Stimulated activated CD8-positive, alpha-beta memory T cell treated with anti-CD3 and anti-CD28 coated beads, Interleukin-15, amount 100 ng/mL, for 1 hour (primary cell): ENCODE results near the gene CACNG4.

ENCODE experiments used
- DNase-seq: peaks from one replicate; pipeline ENCODE4 v3.0.0-alpha.2; 2020; ENCODE audit warnings: low read depth

Gene CACNG4

GRCh38 chr17:66944351-66945146 is 20.0 kb upstream of the CACNG4 start:
- DNase-seq: no peak

- DNase-seq: no peak
Measured at GRCh38 chr17:66945147-66945835, 19.2 kb upstream of the CACNG4 start.

GRCh38 chr17:66946251-66946650 is 18.3 kb upstream of the CACNG4 start:
- DNase-seq: no peak

GRCh38 chr17:66947311-66947710 is 17.2 kb upstream of the CACNG4 start:
- DNase-seq: no peak

- DNase-seq: no peak
Measured at GRCh38 chr17:66948061-66948750, 16.3 kb upstream of the CACNG4 start.

GRCh38 chr17:66949501-66949900 is 15.0 kb upstream of the CACNG4 start:
- DNase-seq: no peak

- no peak for DNase-seq
Measured at GRCh38 chr17:66950325-66950724, 14.2 kb upstream of the CACNG4 start.

GRCh38 chr17:66950886-66951604 is 13.5 kb upstream of the CACNG4 start:
- DNase-seq: no peak

GRCh38 chr17:66951605-66951953 is 12.9 kb upstream of the CACNG4 start:
- no peak for DNase-seq

- no peak for DNase-seq
Measured at GRCh38 chr17:66952031-66952524, 12.4 kb upstream of the CACNG4 start.

- DNase-seq: no peak
Measured at GRCh38 chr17:66952681-66953629, 11.6 kb upstream of the CACNG4 start.

GRCh38 chr17:66953630-66954020 is 10.9 kb upstream of the CACNG4 start:
- DNase-seq: no peak

GRCh38 chr17:66954632-66955031 is 9.9 kb upstream of the CACNG4 start:
- no peak for DNase-seq

- DNase-seq: no peak
Measured at GRCh38 chr17:66955821-66956220, 8.7 kb upstream of the CACNG4 start.

- DNase-seq: no peak
Measured at GRCh38 chr17:66956941-66957340, 7.6 kb upstream of the CACNG4 start.

- DNase-seq: no peak
Measured at GRCh38 chr17:66957343-66957742, 7.2 kb upstream of the CACNG4 start.

- no peak for DNase-seq
Measured at GRCh38 chr17:66957951-66958579, 6.4 kb upstream of the CACNG4 start.

GRCh38 chr17:66959641-66960375 is 4.7 kb upstream of the CACNG4 start:
- no peak for DNase-seq

- DNase-seq: no peak
Measured at GRCh38 chr17:66960613-66961012, 3.9 kb upstream of the CACNG4 start.

GRCh38 chr17:66963521-66963908 is 992 bp upstream of the CACNG4 start:
- DNase-seq: no peak
